IMR-90 (cell line): ENCODE data around the gene TF.

Experiments used
- MXI1 ChIP-seq: IDR thresholded peaks from 2 replicates; pipeline ENCODE4 v1.6.1; 2012; ENCODE audit warnings: low read depth, mild to moderate bottlenecking, low read length, moderate library complexity, borderline replicate concordance
- RAD21 ChIP-seq: IDR thresholded peaks from 2 replicates; pipeline ENCODE4 v1.6.1; 2012; ENCODE audit warnings: low read length, improper control_type of control experiment
- TF ChIP-seq, protein P1 (sequence below): conservative IDR thresholded peaks from 2 replicates; pipeline ENCODE4 v1.5.1; 2012; ENCODE audit warnings: mild to moderate bottlenecking, low read depth, low read length, improper control_type of control experiment

- TF ChIP-seq RAD21 (no peak), MXI1 (no peak)
- TF ChIP-seq, protein P1, sequence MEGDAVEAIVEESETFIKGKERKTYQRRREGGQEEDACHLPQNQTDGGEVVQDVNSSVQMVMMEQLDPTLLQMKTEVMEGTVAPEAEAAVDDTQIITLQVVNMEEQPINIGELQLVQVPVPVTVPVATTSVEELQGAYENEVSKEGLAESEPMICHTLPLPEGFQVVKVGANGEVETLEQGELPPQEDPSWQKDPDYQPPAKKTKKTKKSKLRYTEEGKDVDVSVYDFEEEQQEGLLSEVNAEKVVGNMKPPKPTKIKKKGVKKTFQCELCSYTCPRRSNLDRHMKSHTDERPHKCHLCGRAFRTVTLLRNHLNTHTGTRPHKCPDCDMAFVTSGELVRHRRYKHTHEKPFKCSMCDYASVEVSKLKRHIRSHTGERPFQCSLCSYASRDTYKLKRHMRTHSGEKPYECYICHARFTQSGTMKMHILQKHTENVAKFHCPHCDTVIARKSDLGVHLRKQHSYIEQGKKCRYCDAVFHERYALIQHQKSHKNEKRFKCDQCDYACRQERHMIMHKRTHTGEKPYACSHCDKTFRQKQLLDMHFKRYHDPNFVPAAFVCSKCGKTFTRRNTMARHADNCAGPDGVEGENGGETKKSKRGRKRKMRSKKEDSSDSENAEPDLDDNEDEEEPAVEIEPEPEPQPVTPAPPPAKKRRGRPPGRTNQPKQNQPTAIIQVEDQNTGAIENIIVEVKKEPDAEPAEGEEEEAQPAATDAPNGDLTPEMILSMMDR = no peak
These were observed 88.6 kb downstream of the TF start for GRCh38 chr3:133834621-133835417.
